ENCODE measurements around the gene FAM135A. TPM values are rescaled to one million over a fixed set of nuclear protein-coding genes. Genes with fewer than 3 reads are reported as not detected.
"Not testable (repeated sequence)": the region's sequence is repeated elsewhere in the genome, so short reads cannot be mapped to it uniquely, and the experiment has no call there.

FAM135A gene
- total and polyA plus RNA-seq, 11 donors = 6.0 to 14.9 (median 12.0) TPM

DNA sequence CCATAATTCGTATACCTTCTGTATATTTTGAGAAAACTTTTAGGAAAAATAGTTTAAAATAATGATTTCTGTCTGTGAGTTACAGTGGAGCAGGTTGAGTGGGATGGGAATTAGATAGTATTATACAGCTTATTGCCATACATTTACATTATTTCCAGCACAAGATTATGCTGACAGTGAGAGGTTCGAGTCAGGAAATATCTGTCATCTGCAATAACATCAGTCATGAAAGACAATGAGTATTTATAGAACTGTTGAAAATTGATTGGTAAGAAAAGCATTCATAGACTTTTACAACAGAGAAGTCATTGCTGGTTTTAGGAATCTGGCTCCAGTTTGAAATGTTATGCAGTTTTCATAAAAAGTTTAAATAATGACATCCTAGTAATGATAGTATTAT is 45.9 kb downstream of the FAM135A start:
- H3K27me3 ChIP-seq = no peaks in the 10 kb centered on the region
- no peaks in the 10 kb centered on the region for H3K4me1 ChIP-seq
- DNase-seq (no peak), ATAC-seq (no peak)
- no peak overlapping the region for H3K27ac ChIP-seq
- peaks cover 0 to 3% (median 0%) of the 10 kb centered on the region in 9 donors for H3K36me3 ChIP-seq
- intact Hi-C loops (cut with DNase I) = no loop called here
- H3K9me3 ChIP-seq = no peaks in the 10 kb centered on the region
- H3K4me3 ChIP-seq = no peak overlapping the region
- TF ChIP-seq POLR2A (IDR thresholded peaks at IDR 0.05) = no peak
- TF ChIP-seq, protein P1, sequence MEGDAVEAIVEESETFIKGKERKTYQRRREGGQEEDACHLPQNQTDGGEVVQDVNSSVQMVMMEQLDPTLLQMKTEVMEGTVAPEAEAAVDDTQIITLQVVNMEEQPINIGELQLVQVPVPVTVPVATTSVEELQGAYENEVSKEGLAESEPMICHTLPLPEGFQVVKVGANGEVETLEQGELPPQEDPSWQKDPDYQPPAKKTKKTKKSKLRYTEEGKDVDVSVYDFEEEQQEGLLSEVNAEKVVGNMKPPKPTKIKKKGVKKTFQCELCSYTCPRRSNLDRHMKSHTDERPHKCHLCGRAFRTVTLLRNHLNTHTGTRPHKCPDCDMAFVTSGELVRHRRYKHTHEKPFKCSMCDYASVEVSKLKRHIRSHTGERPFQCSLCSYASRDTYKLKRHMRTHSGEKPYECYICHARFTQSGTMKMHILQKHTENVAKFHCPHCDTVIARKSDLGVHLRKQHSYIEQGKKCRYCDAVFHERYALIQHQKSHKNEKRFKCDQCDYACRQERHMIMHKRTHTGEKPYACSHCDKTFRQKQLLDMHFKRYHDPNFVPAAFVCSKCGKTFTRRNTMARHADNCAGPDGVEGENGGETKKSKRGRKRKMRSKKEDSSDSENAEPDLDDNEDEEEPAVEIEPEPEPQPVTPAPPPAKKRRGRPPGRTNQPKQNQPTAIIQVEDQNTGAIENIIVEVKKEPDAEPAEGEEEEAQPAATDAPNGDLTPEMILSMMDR (IDR thresholded peaks at IDR 0.05) = no peak
- WGBS, 4 donors = 84 to 88% (median 87%) methylated on average over 2 of the region's 2 CpGs

DNA sequence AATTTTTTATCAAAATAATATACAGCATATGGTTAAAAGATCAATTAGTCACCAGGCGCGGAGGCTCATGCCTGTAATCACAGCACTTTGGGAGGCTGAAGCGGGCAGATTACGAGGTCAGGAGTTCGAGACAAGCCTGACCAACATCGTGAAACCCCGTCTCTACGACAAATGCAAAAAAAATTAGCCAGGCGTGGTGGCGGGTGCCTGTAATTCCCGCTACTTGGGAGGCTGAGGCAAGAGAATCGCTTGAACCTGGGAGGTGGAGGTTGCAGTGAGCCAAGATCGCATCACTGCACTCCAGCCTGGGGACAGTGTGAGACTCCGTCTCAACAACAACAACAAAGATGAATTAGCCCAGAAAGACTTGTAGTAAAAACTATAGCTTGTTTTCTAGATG is 46.4 kb downstream of the FAM135A start:
- H3K27ac ChIP-seq; intact Hi-C loops (cut with DNase I); H3K27me3 ChIP-seq; H3K4me1 ChIP-seq; ATAC-seq; DNase-seq; H3K9me3 ChIP-seq; H3K4me3 ChIP-seq; H3K36me3 ChIP-seq: not testable (repeated sequence)
- 97% methylated on average over 14 of the region's 14 CpGs for WGBS, 4 donors

DNA sequence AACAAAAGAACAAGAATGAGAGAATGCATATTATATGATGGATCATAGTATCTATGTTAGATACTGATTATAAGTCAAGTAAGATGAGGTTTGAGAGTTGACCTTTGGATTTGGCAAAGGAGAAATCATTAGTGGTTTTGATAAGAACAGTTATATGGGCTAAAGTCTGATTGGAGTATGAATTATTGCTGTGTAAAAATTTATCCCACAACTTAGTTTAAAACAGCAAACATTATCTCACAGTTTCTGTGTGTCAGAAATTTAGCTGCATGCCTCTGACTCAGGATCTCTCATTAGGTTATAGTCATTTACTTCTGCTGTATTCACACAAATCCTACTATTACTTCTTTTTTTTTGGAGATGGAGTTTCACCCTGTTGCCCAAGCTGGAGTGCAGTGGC is 56.7 kb downstream of the FAM135A start:
- H3K27me3 ChIP-seq = no peaks in the 10 kb centered on the region
- DNase-seq (no peak), ATAC-seq (no peak)
- TF ChIP-seq, protein P1 (IDR thresholded peaks at IDR 0.05) = no peak
- TF ChIP-seq POLR2A (IDR thresholded peaks at IDR 0.05) = no peak
- H3K27ac ChIP-seq = no peak overlapping the region
- no peaks in the 10 kb centered on the region for H3K9me3 ChIP-seq
- intact Hi-C loops (cut with DNase I) = no loop called here
- H3K4me1 ChIP-seq = no peaks in the 10 kb centered on the region
- H3K4me3 ChIP-seq = no peak overlapping the region
- peaks cover 0 to 39% (median 14%) of the 10 kb centered on the region in 9 donors for H3K36me3 ChIP-seq

DNA sequence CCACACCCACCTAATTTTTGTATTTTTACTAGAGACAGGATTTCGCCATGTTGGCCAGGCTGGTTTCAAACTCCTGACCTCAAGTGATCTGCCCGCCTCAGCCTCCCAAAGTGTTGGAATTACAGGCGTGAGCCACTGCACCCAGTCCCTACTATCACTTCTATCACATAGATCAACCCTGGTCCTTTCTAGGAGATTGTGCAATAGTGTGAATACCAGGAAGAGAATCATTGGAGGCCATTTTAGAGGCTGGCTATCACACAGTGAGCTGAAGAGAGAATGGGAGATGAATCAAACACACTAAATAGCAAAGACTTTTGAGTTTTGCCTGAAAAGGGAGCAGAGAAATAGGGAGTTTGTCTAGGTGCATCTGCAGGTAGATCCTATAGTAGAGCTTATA is 57.2 kb downstream of the FAM135A start:
- H3K9me3 ChIP-seq; ATAC-seq; H3K27ac ChIP-seq; H3K27me3 ChIP-seq; DNase-seq; H3K4me1 ChIP-seq; intact Hi-C loops (cut with DNase I); H3K4me3 ChIP-seq: not testable (repeated sequence)
- H3K36me3 ChIP-seq = peaks cover 0 to 40% (median 14%) of the 10 kb centered on the region in 9 donors
- WGBS, 4 donors = 93 to 100% (median 97%) methylated on average over 3 of the region's 3 CpGs

DNA sequence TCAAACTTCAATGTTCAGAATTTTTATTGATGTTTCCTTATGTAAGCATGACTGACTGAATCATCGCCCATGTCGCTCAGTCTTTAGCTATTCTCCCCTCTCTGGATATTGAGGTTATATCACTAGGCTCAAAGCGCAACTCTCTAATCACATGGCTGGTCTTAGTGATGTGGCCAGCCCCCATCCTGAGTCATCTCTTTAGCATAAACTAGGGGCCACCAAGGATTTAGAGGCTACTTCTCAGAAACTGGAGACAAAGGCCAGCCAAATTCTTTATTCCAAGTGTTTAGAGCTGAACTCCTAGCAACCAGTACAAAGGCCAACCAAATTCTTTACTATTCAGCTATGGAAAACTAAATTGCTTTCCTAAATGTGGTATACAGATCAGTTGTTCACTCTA is 61.4 kb downstream of the FAM135A start:
- Histone ChIP-seq H3K4me1 (peaks cover 0 to 2% (median 0%) of the 10 kb centered on the region in 12 donors), H3K27me3 (no peaks in the 10 kb centered on the region), H3K4me3 (no peak overlapping the region), H3K27ac (no peak overlapping the region), H3K36me3 (peaks cover 0 to 72% (median 35%) of the 10 kb centered on the region in 9 donors), H3K9me3 (no peaks in the 10 kb centered on the region)
- 95 to 99% (median 97%) methylated on average over 3 of the region's 3 CpGs for WGBS, 4 donors
- intact Hi-C loops (cut with DNase I) = no loop called here
- no peak for TF ChIP-seq POLR2A (IDR thresholded peaks at IDR 0.05)
- TF ChIP-seq, protein P1 (IDR thresholded peaks at IDR 0.05) = no peak
- ATAC-seq = no peak
- no peak for DNase-seq
